ENCODE measurements around the gene CHCHD4. TPM values are rescaled to one million over a fixed set of nuclear protein-coding genes. Genes with fewer than 3 reads are reported as not detected.
"Not testable (repeated sequence)": the region's sequence is repeated elsewhere in the genome, so short reads cannot be mapped to it uniquely, and the experiment has no call there.

The CHCHD4 gene
- total RNA-seq, 1 donor from 2014 or later, result 9.4 TPM

DNA sequence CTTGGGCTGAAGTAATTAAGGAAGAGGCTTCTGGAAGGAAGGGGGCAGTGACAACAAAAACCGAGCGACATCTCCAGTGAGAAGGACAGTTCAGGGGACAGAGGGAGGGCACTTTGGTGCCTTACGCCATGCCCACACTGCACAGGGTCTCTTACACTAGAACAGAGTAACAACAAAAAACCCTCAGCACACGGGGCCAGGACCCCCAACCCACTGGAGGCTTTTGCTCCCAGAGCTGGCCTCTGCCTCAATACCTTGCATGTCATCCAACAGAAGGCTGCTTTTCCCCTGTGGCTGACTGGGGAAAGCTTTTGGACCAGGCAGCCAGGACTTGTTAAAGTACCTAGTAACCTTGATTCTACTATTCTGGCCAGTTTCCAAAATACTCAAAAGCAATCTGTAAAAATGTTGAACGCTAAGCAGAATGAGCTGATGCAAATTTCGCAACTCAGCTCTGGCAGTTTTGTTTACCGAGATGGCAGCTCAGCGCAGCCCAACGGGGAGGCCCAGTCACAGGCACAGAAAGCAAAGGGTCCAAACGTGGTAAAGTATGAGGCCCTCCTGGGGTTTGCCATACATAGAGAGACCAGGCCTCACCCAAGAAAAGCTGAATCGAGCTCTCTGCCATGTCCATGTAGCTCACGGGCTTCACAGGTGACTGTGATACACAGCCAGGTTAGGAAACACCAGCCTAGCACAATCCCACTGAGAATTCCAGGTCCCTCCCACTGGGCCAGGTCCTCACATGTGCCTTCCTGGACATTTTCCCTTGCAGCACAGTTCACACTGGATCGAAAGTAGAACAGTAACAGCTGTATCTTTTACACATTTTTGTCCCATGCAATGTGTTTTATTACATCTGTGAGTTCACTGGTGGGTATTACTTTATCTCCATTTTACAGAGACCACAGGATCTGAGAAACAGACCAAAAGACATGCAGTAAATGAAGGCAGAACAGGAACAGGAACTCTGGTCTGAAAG, 6.0 kb downstream of the CHCHD4 start:
- no peak overlapping the region for H3K4me3 Mint-ChIP-seq (ENCODE audit: unreplicated experiment)
- peaks cover 3% of the 10 kb centered on the region for H3K4me1 Mint-ChIP-seq (ENCODE audit: low read depth, unreplicated experiment)
- no peak overlapping the region for H3K27ac Mint-ChIP-seq (ENCODE audit: unreplicated experiment)
- H3K9me3 Mint-ChIP-seq (ENCODE audit: unreplicated experiment), result peaks cover 4% of the 10 kb centered on the region
- no peaks in the 10 kb centered on the region for H3K27me3 Mint-ChIP-seq (ENCODE audit: unreplicated experiment)
- TF ChIP-seq, protein P1, sequence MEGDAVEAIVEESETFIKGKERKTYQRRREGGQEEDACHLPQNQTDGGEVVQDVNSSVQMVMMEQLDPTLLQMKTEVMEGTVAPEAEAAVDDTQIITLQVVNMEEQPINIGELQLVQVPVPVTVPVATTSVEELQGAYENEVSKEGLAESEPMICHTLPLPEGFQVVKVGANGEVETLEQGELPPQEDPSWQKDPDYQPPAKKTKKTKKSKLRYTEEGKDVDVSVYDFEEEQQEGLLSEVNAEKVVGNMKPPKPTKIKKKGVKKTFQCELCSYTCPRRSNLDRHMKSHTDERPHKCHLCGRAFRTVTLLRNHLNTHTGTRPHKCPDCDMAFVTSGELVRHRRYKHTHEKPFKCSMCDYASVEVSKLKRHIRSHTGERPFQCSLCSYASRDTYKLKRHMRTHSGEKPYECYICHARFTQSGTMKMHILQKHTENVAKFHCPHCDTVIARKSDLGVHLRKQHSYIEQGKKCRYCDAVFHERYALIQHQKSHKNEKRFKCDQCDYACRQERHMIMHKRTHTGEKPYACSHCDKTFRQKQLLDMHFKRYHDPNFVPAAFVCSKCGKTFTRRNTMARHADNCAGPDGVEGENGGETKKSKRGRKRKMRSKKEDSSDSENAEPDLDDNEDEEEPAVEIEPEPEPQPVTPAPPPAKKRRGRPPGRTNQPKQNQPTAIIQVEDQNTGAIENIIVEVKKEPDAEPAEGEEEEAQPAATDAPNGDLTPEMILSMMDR (IDR thresholded peaks at IDR 0.05; ENCODE audit: partially characterized antibody, unreplicated experiment), result no peak
- DNase-seq, result no peak
- H3K36me3 Mint-ChIP-seq (ENCODE audit: unreplicated experiment), result peaks cover 7% of the 10 kb centered on the region

DNA sequence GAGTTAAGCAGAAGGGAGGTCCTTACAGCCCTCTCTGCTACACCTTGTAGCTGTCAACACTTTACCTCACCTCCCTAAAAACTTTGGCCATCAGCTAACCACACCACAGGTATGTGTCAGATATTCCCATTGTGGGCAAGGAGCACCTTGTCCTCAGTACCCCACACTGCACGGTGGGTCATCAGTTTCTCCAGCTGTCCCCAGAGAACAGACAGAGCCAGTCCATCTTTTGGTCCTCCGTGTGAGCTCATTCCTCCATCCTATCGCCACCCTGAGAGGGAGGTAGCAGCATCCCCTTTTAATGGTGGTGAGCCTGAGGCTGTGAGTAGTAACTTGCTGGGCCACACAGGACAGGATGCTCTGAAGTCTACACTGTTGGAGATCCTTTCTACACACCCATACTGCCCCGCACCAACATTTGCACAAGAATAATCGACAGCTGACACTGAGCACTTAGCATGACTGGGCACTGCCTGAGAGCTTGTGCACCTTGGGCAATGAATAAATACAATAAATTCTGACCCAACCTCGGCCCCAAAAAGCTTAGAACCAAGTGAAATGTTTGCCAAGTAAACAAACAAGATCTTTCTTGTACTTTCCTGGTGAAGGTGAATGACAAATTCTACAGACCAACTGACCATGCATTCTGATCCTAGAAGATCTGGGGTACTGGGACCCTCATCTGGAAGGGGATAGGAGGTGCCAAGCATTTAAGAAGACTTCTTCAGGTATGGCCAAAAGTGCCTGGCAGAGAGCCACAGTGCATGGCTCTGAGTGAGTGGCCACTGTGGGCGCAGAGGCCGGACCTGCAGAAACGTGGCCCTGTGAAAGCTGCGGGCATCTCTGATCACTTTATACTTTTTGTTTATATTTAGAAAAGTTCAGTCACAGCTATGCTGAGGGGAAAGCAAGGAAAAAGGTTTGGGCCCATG, 6.9 kb downstream of the CHCHD4 start:
- H3K36me3 Mint-ChIP-seq (ENCODE audit: unreplicated experiment), result peaks cover 7% of the 10 kb centered on the region
- no peaks in the 10 kb centered on the region for H3K27me3 Mint-ChIP-seq (ENCODE audit: unreplicated experiment)
- no peak overlapping the region for H3K4me3 Mint-ChIP-seq (ENCODE audit: unreplicated experiment)
- no peak overlapping the region for H3K27ac Mint-ChIP-seq (ENCODE audit: unreplicated experiment)
- no peaks in the 10 kb centered on the region for H3K4me1 Mint-ChIP-seq (ENCODE audit: low read depth, unreplicated experiment)
- TF ChIP-seq, protein P1 (IDR thresholded peaks at IDR 0.05; ENCODE audit: partially characterized antibody, unreplicated experiment), result no peak
- no peak for DNase-seq
- H3K9me3 Mint-ChIP-seq (ENCODE audit: unreplicated experiment), result peaks cover 1% of the 10 kb centered on the region

DNA sequence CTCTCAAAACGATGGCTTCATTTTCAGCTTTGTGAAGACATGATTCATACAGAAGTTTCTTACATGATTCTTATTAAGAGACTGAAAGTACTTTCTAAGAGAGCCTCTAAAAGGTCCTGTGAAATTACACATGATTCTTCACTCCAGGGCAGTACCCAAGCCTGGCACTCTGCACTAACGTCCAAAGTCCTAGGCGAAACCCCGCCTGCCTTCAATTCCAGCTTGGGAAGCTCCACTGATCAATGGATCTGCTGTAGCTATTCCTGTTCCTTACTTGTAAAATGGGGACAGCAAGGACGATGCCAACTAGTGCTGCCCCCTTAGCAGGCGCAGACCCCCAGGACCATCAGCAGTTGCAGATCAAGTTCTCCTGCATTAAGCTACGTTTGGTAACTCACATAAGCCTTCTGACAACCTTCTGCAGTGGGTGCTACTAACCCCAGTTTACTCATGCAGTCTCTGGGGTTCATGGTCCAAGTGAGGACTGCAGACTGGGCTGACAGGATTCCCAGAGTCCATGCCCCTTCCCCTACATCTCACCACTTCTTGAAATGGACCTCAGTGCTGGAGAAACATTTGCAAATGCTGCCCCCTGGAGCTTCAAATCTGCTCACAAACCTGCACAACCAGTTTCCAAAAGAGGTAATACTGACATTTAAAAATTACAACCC, 10.6 kb downstream of the CHCHD4 start:
- no peak for DNase-seq
- TF ChIP-seq, protein P1 (IDR thresholded peaks at IDR 0.05; ENCODE audit: partially characterized antibody, unreplicated experiment), result no peak
- no peaks in the 10 kb centered on the region for H3K27me3 Mint-ChIP-seq (ENCODE audit: unreplicated experiment)
- H3K36me3 Mint-ChIP-seq (ENCODE audit: unreplicated experiment), result no peaks in the 10 kb centered on the region
- no peak overlapping the region for H3K27ac Mint-ChIP-seq (ENCODE audit: unreplicated experiment)
- no peaks in the 10 kb centered on the region for H3K9me3 Mint-ChIP-seq (ENCODE audit: unreplicated experiment)
- no peak overlapping the region for H3K4me3 Mint-ChIP-seq (ENCODE audit: unreplicated experiment)
- no peaks in the 10 kb centered on the region for H3K4me1 Mint-ChIP-seq (ENCODE audit: low read depth, unreplicated experiment)

DNA sequence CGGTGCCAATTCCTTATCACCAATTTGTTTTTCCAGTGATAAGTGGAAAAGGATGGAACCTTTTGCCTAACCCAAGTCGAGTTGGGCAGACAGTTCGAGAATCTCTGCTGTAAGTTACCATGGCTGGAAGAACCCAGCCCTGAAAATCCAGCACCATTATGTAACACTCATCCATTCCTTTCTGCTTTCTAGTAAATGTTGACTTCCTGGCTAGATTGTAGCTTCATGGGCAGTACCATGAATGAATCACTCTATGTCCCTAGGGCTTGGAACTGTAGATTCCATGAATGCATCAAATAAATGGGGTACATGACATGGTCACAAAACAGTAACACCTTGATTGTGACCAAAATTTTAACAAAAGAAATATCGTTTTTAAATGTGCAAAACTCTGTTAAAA, 14.0 kb downstream of the CHCHD4 start:
- Mint-ChIP-seq H3K36me3 (ENCODE audit: unreplicated experiment) (no peaks in the 10 kb centered on the region), H3K27me3 (ENCODE audit: unreplicated experiment) (no peaks in the 10 kb centered on the region), H3K9me3 (ENCODE audit: unreplicated experiment) (no peaks in the 10 kb centered on the region), H3K4me1 (ENCODE audit: low read depth, unreplicated experiment) (no peaks in the 10 kb centered on the region), H3K4me3 (ENCODE audit: unreplicated experiment) (no peak overlapping the region), H3K27ac (ENCODE audit: unreplicated experiment) (no peak overlapping the region)
- no peak for DNase-seq
- TF ChIP-seq, protein P1 (IDR thresholded peaks at IDR 0.05; ENCODE audit: partially characterized antibody, unreplicated experiment), result no peak

DNA sequence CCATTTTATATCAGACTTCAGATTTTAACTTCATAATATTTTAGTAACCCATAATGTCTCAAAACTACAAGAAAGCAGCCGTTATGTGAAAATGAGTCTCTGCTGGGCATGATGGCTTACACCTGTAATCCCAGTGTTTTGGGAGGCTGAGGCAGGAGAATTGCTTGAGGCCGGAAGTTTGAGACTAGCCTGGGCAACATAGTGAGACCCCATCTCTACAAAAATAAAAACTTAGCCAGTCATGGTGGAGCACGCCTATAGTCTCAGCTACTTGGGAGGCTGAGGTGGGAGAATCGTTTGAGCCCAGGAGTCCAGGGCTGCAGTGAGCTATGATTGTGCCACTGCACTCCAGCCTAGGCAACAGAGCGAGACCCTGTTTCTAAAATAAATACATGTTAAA, 14.8 kb downstream of the CHCHD4 start:
- DNase-seq; H3K27me3 Mint-ChIP-seq (ENCODE audit: unreplicated experiment); H3K36me3 Mint-ChIP-seq (ENCODE audit: unreplicated experiment); H3K9me3 Mint-ChIP-seq (ENCODE audit: unreplicated experiment); H3K4me1 Mint-ChIP-seq (ENCODE audit: low read depth, unreplicated experiment); H3K27ac Mint-ChIP-seq (ENCODE audit: unreplicated experiment); H3K4me3 Mint-ChIP-seq (ENCODE audit: unreplicated experiment): not testable (repeated sequence)

Measured in glutamatergic neuron (in vitro differentiated cells).